GM06990 (cell line): ENCODE measurements around the gene SERTAD3.
"Not testable (repeated sequence)": the region's sequence is repeated elsewhere in the genome, so short reads cannot be mapped to it uniquely, and the experiment has no call there.

Experiments used
- DNase-seq: peaks from one replicate; pipeline ENCODE4 v3.0.0-alpha.2; 2011; ENCODE audit not compliant: insufficient read length; ENCODE audit errors: extremely low read depth
- H3K27me3 ChIP-seq: replicated peaks from 2 replicates; pipeline ENCODE4 v1.6.0; 2011; ENCODE audit warnings: low read length; ENCODE audit not compliant: control insufficient read depth, insufficient read depth
- H3K36me3 ChIP-seq: 2 replicates; pipeline ENCODE4 v1.5.1; 2011; ENCODE audit warnings: low read length; ENCODE audit not compliant: control insufficient read depth, insufficient read depth
- H3K4me3 ChIP-seq: replicated peaks from 2 replicates; pipeline ENCODE4 v1.5.1; 2011; ENCODE audit warnings: low read depth, mild to moderate bottlenecking, control low read depth, low read length
- TF ChIP-seq, protein P1 (sequence below): IDR thresholded peaks from 2 replicates; pipeline ENCODE4 v1.5.1; 2011; ENCODE audit warnings: low read length, control low read depth, mild to moderate bottlenecking, inconsistent platforms; ENCODE audit not compliant: insufficient read depth, poor library complexity, severe bottlenecking

The SERTAD3 gene

DNA sequence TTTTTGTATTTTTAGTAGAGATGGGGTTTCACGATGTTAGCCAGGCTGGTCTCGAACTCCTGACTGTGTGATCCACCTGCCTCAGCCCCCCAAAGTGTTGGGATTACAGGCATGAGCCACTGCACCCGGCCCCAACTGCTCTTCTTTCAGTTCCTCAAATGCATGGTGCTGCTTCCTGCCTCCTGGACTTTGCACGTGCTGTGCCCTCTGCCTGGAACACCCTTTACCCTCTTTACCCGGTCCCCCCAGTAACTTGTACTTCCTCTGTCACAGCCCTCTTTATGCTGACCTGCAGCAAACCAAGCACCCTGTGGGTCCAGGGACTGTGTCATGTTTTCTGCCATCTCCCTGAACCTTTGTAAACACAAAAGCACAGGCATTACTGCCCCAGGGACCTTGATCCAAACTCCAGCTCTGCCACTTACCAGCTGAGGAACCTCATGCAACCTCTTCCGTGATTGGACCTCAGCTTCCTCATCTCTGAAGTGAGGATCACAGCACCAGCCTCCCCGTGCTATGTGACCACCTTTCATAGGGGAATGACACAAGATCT is 17.6 kb upstream of the SERTAD3 start:
- TF ChIP-seq, protein P1, sequence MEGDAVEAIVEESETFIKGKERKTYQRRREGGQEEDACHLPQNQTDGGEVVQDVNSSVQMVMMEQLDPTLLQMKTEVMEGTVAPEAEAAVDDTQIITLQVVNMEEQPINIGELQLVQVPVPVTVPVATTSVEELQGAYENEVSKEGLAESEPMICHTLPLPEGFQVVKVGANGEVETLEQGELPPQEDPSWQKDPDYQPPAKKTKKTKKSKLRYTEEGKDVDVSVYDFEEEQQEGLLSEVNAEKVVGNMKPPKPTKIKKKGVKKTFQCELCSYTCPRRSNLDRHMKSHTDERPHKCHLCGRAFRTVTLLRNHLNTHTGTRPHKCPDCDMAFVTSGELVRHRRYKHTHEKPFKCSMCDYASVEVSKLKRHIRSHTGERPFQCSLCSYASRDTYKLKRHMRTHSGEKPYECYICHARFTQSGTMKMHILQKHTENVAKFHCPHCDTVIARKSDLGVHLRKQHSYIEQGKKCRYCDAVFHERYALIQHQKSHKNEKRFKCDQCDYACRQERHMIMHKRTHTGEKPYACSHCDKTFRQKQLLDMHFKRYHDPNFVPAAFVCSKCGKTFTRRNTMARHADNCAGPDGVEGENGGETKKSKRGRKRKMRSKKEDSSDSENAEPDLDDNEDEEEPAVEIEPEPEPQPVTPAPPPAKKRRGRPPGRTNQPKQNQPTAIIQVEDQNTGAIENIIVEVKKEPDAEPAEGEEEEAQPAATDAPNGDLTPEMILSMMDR: no peak
- peak; percentile 58 for DNase-seq
- Histone ChIP-seq H3K27me3 (no peaks in the 10 kb centered on the region; the same call in 1 of the 2 replicates), H3K36me3 (no peaks in the 10 kb centered on the region), H3K4me3 (no peak overlapping the region)

DNA sequence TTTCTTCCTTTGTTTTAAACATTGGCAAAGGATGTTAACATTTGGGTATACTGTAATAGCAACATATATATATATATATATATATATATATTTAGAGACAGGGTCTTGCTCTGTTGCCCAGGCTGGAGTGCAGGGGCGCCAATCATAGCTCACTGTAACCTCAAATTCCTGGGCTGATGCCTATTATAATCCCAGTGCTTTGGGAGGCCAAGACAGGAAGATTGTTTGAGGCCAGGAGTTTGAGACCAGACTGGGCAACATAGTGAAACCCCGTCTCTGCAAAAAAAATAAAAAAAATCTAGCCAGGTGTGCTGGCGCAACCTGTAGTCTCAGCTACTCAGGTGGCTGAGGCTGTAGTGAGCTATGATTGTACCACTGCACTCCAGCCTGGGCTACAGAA is 16.1 kb upstream of the SERTAD3 start:
- TF ChIP-seq, protein P1: no peak
- H3K27me3 ChIP-seq: no peaks in the 10 kb centered on the region
- H3K36me3 ChIP-seq: no peaks in the 10 kb centered on the region
- no peak overlapping the region for H3K4me3 ChIP-seq
- no peak for DNase-seq

DNA sequence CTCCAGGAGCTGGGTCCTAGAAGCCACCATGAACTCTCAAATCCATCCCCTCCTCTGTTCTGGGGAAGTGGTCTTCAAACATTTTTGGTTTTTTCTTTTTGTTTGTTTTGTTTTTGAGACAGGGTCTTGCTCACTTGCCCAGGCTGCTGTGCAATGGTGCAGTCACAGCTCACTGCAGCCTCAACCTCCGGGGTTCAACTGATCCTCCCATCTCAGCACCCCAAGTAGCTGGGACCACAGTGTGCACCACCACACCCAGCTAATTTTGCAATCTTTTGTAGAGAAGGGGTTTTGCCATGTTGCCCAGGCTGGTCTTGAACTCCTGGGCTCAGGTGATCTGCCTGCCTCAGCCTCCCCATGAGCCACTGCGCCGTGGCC is 14.5 kb upstream of the SERTAD3 start:
- Histone ChIP-seq H3K36me3 (no peaks in the 10 kb centered on the region), H3K4me3 (no peak overlapping the region), H3K27me3 (no peaks in the 10 kb centered on the region)
- no peak for DNase-seq
- TF ChIP-seq, protein P1: no peak

- H3K36me3 ChIP-seq: no peaks in the 10 kb centered on the region
- no peak overlapping the region for H3K4me3 ChIP-seq
- TF ChIP-seq, protein P1: no peak
- DNase-seq: no peak
- H3K27me3 ChIP-seq: no peaks in the 10 kb centered on the region
Observed at GRCh38 chr19:40457953-40458596, 13.9 kb upstream of the SERTAD3 start.

DNA sequence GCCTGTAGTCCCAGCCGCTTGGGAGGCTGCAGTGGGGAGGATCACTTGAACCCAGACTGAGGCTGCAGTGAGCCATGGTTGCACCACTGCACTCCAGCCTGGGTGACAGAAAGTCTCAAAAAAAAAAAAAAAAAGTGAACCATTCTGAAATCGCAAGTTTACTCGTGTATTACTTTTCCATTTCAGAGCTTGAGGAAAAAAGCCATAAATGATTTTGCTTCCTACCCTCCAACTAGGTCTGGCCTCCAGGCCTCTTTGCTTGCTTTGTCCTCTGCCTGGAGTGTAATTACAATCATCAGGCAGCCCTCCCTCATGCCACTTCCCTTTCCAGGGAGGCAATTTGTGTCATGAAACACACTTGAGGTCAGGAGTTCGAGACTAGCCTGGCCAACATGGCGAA is 12.9 kb upstream of the SERTAD3 start:
- Histone ChIP-seq H3K36me3 (no peaks in the 10 kb centered on the region), H3K4me3 (no peak overlapping the region), H3K27me3 (no peaks in the 10 kb centered on the region)
- TF ChIP-seq, protein P1: no peak
- DNase-seq: no peak

DNA sequence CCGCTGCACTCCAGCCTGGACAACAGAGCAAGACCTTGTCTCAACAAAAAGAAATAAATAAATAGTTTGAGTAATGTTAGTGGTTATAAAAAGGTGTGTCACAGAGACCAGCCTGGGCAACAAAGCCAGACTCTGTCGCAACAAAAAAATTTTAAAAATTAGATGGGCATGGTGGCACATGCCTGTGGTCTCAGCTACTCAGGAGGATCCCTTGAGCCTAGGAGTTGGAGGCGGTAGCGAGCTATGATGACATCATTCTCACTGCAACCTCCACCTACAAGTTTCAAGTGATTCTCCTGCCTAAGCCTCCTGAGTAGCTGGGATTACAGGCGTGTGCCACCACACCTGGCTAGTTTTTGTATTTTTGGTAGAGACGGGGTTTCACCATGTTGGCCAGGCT is 9.8 kb upstream of the SERTAD3 start:
- not testable (repeated sequence) for H3K36me3 ChIP-seq, H3K27me3 ChIP-seq, H3K4me3 ChIP-seq, DNase-seq
